Neural cell (in vitro differentiated cells): ENCODE data around the gene TTC1. TPM values are rescaled to one million over a fixed set of nuclear protein-coding genes. Genes with fewer than 3 reads are reported as not detected.

ENCODE experiments used
- H2AFZ ChIP-seq: fragments of 200-600, 300-800 bp; sonication (generic), shearing (Covaris generic); 2 replicates; pipeline ENCODE4 v1.6.0; 2014; ENCODE audit warnings: low read depth, mild to moderate bottlenecking, antibody characterized with exemption, low read length, moderate library complexity
- H3F3A ChIP-seq: fragments of 200-600 bp; shearing (Covaris generic); 2 replicates; pipeline ENCODE4 v1.6.1; 2016; ENCODE audit warnings: mild to moderate bottlenecking, moderate library complexity, mixed read lengths, antibody characterized with exemption, low read length; ENCODE audit not compliant: insufficient read depth, poor library complexity, severe bottlenecking
- H3K27ac ChIP-seq: fragments of 200-600, 300-800 bp; sonication (generic), shearing (Covaris generic); 2 replicates; pipeline ENCODE4 v1.5.1; 2014; ENCODE audit warnings: mild to moderate bottlenecking, low read length, moderate library complexity
- H3K27me3 ChIP-seq: fragments of 300-800, 200-600 bp; sonication (generic), shearing (Covaris generic); 2 replicates; pipeline ENCODE4 v1.6.0; 2014; ENCODE audit warnings: mild to moderate bottlenecking, low read depth, low read length, moderate library complexity; ENCODE audit not compliant: insufficient read depth
- H3K36me3 ChIP-seq: fragments of 300-800, 200-600 bp; sonication (generic), shearing (Covaris generic); 2 replicates; pipeline ENCODE4 v1.5.1; 2014; ENCODE audit warnings: mild to moderate bottlenecking, antibody characterized with exemption, low read length, moderate library complexity; ENCODE audit not compliant: insufficient read depth
- H3K4me2 ChIP-seq: fragments of 300-800, 200-600 bp; sonication (generic), shearing (Covaris generic); 2 replicates; pipeline ENCODE4 v1.6.0; 2014; ENCODE audit warnings: mild to moderate bottlenecking, low read length
- H3K4me3 ChIP-seq: fragments of 300-800, 200-600 bp; sonication (generic), shearing (Covaris generic); 2 replicates; pipeline ENCODE4 v1.5.1; 2014; ENCODE audit warnings: mild to moderate bottlenecking, low read length, moderate library complexity
- H3K79me2 ChIP-seq: fragments of 200-600 bp; shearing (Covaris generic); replicated peaks from 2 replicates; pipeline ENCODE4 v1.6.0; 2014; ENCODE audit warnings: mild to moderate bottlenecking, low read length, moderate library complexity; ENCODE audit not compliant: insufficient read depth
- H3K9ac ChIP-seq: fragments of 300-800, 200-600 bp; sonication (generic), shearing (Covaris generic); 2 replicates; pipeline ENCODE4 v1.6.1; 2016; ENCODE audit warnings: mild to moderate bottlenecking, low read length, mixed read lengths
- H3K9me2 ChIP-seq: fragments of 200-600 bp; shearing (Covaris generic); 2 replicates; pipeline ENCODE4 v1.6.1; 2016; ENCODE audit warnings: mild to moderate bottlenecking, low read length, mixed read lengths; ENCODE audit not compliant: insufficient read depth
- H3K9me3 ChIP-seq: fragments of 200-600, 300-800 bp; sonication (generic), shearing (Covaris generic); 2 replicates; pipeline ENCODE4 v1.6.1; 2016; ENCODE audit warnings: mild to moderate bottlenecking, mixed run types, low read length, moderate library complexity, mixed read lengths
- H4K20me1 ChIP-seq: fragments of 200-600 bp; shearing (Covaris generic); 2 replicates; pipeline ENCODE4 v1.6.1; 2016; ENCODE audit warnings: mild to moderate bottlenecking, mixed run types; ENCODE audit not compliant: insufficient read depth
- EP300 ChIP-seq: fragments of 450-650 bp; conservative IDR thresholded peaks from 2 replicates; pipeline ENCODE4 v1.6.1; 2014; ENCODE audit warnings: antibody characterized with exemption, mild to moderate bottlenecking, moderate library complexity; ENCODE audit not compliant: poor library complexity, severe bottlenecking
- EZH2 ChIP-seq: fragments of 200-600, 300-800 bp; shearing (Covaris generic), sonication (generic); IDR thresholded peaks from 2 replicates; pipeline ENCODE4 v1.6.1; 2014; ENCODE audit warnings: antibody characterized with exemption, low read length, borderline replicate concordance, mild to moderate bottlenecking; ENCODE audit not compliant: insufficient read depth, poor library complexity, severe bottlenecking
- MXI1 ChIP-seq: fragments of 450-650 bp; conservative IDR thresholded peaks from 2 replicates; pipeline ENCODE4 v1.6.1; 2014; ENCODE audit warnings: antibody characterized with exemption, mild to moderate bottlenecking; ENCODE audit not compliant: poor library complexity, severe bottlenecking
- POLR2AphosphoS5 ChIP-seq: IDR thresholded peaks from 2 replicates; pipeline ENCODE4 v1.6.1; 2012
- RAD21 ChIP-seq: fragments of 450-650 bp; conservative IDR thresholded peaks from 2 replicates; pipeline ENCODE4 v1.6.1; 2014; ENCODE audit warnings: antibody characterized with exemption, mild to moderate bottlenecking, moderate library complexity
- SMC3 ChIP-seq: fragments of 450-650 bp; conservative IDR thresholded peaks from 2 replicates; pipeline ENCODE4 v1.6.1; 2014; ENCODE audit warnings: antibody characterized with exemption, mild to moderate bottlenecking, moderate library complexity; ENCODE audit not compliant: poor library complexity
- TAF1 ChIP-seq: IDR thresholded peaks from 2 replicates; pipeline ENCODE4 v1.6.1; 2012; ENCODE audit warnings: low read depth
- polyA plus RNA-seq: library from polyadenylated mRNA; depleted of rRNA; stranded (reverse); fragments of >200 nt; gene quantifications from 2 replicates; pipeline ENCODE4 v1.2.3, GENCODE V29; 2014
- TF ChIP-seq, protein P1 (sequence below): IDR thresholded peaks from 2 replicates; pipeline ENCODE4 v1.6.1; 2012; ENCODE audit warnings: borderline replicate concordance
- TF ChIP-seq, protein P2 (sequence below): fragments of 450-650 bp; IDR thresholded peaks from 2 replicates; pipeline ENCODE4 v1.5.1; 2014; ENCODE audit warnings: antibody characterized with exemption, mild to moderate bottlenecking, moderate library complexity; ENCODE audit not compliant: poor library complexity, severe bottlenecking

Gene TTC1
- polyA plus RNA-seq, 1 donor from 2014 or later = 74.0 TPM

DNA sequence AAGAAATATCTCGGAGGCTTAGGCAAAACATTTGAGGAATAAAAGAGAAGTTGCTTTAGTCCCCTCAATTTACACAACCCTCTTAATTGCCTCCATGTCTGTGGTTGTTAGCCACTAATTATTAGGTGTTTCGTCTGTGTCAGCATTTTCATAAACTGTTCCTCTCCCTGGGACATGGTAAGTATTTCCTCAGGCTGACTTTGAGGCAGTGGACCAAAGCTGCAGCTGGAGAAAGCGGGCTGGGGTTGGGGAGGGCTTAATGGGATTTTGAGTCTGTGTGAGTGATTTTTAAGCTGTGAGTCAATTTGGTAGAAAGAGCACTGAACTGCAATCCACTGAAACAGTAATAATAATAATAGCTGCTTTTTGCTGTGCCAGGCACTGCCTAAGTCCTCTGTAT is 13.0 kb upstream of the TTC1 start:
- H4K20me1 ChIP-seq = no peaks in the 10 kb centered on the region

GRCh38 chr5:160001457-160001856 is 7.5 kb upstream of the TTC1 start:
- no peaks in the 10 kb centered on the region for H4K20me1 ChIP-seq
- no peak overlapping the region for H3K4me3 ChIP-seq
- H3K27me3 ChIP-seq = no peaks in the 10 kb centered on the region
- no peaks in the 10 kb centered on the region for H3K36me3 ChIP-seq
- no peaks in the 10 kb centered on the region for H3K9me3 ChIP-seq
- H3K27ac ChIP-seq = no peak overlapping the region
- no peak for TF ChIP-seq TAF1
- TF ChIP-seq EZH2 = no peak
- TF ChIP-seq, protein P1, sequence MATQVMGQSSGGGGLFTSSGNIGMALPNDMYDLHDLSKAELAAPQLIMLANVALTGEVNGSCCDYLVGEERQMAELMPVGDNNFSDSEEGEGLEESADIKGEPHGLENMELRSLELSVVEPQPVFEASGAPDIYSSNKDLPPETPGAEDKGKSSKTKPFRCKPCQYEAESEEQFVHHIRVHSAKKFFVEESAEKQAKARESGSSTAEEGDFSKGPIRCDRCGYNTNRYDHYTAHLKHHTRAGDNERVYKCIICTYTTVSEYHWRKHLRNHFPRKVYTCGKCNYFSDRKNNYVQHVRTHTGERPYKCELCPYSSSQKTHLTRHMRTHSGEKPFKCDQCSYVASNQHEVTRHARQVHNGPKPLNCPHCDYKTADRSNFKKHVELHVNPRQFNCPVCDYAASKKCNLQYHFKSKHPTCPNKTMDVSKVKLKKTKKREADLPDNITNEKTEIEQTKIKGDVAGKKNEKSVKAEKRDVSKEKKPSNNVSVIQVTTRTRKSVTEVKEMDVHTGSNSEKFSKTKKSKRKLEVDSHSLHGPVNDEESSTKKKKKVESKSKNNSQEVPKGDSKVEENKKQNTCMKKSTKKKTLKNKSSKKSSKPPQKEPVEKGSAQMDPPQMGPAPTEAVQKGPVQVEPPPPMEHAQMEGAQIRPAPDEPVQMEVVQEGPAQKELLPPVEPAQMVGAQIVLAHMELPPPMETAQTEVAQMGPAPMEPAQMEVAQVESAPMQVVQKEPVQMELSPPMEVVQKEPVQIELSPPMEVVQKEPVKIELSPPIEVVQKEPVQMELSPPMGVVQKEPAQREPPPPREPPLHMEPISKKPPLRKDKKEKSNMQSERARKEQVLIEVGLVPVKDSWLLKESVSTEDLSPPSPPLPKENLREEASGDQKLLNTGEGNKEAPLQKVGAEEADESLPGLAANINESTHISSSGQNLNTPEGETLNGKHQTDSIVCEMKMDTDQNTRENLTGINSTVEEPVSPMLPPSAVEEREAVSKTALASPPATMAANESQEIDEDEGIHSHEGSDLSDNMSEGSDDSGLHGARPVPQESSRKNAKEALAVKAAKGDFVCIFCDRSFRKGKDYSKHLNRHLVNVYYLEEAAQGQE = no peak
- TF ChIP-seq SMC3 = no peak
- TF ChIP-seq RAD21 = no peak
- TF ChIP-seq, protein P2, sequence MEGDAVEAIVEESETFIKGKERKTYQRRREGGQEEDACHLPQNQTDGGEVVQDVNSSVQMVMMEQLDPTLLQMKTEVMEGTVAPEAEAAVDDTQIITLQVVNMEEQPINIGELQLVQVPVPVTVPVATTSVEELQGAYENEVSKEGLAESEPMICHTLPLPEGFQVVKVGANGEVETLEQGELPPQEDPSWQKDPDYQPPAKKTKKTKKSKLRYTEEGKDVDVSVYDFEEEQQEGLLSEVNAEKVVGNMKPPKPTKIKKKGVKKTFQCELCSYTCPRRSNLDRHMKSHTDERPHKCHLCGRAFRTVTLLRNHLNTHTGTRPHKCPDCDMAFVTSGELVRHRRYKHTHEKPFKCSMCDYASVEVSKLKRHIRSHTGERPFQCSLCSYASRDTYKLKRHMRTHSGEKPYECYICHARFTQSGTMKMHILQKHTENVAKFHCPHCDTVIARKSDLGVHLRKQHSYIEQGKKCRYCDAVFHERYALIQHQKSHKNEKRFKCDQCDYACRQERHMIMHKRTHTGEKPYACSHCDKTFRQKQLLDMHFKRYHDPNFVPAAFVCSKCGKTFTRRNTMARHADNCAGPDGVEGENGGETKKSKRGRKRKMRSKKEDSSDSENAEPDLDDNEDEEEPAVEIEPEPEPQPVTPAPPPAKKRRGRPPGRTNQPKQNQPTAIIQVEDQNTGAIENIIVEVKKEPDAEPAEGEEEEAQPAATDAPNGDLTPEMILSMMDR = no peak
- TF ChIP-seq MXI1 = no peak
- no peak for TF ChIP-seq EP300
- TF ChIP-seq POLR2AphosphoS5 = no peak
- H3K79me2 ChIP-seq = no peaks in the 10 kb centered on the region
- no peaks in the 10 kb centered on the region for H3F3A ChIP-seq
- H3K4me2 ChIP-seq = no peak overlapping the region
- no peak overlapping the region for H3K9ac ChIP-seq
- H3K9me2 ChIP-seq = no peaks in the 10 kb centered on the region
- H2AFZ ChIP-seq = no peak overlapping the region

More for the DNA sequence above, 13.0 kb upstream of the TTC1 start:
- Histone ChIP-seq H3K27me3 (no peaks in the 10 kb centered on the region), H3K9me3 (no peaks in the 10 kb centered on the region), H3K4me2 (no peak overlapping the region), H2AFZ (no peak overlapping the region), H3K79me2 (no peaks in the 10 kb centered on the region), H3F3A (no peaks in the 10 kb centered on the region), H3K36me3 (no peaks in the 10 kb centered on the region), H3K4me3 (no peak overlapping the region), H3K9me2 (no peaks in the 10 kb centered on the region), H3K9ac (no peak overlapping the region), H3K27ac (no peak overlapping the region)
- TF ChIP-seq EP300 (no peak), POLR2AphosphoS5 (no peak), MXI1 (no peak)
- TF ChIP-seq, protein P2 = no peak
